Measurements from ENCODE around the gene HAX1. TPM values are rescaled to one million over a fixed set of nuclear protein-coding genes. Genes with fewer than 3 reads are reported as not detected.
"Not testable (repeated sequence)": the region's sequence is repeated elsewhere in the genome, so short reads cannot be mapped to it uniquely, and the experiment has no call there.

Gene HAX1
- total RNA-seq, 1 donor from 2014 or later: 79.1 TPM

DNA sequence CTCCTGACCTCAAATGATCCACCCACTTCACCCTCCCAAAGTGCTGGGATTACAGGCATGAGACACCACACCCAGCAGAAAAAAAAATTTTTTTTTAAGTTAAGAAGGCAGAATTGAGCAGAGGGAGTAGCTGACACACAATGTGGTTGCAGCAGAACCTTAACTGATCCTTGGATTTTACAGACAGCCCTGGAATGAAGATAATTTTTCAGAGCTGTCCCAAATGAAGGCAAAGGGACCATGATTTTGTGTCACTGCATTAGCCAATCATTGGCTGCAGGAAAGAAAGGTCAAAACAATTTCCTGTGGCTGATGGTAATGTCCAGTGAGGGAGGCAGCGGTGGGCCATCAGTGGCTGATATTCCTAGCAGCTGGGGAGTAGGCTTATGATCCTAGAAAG, 29.2 kb downstream of the HAX1 start:
- H3K9me3 Mint-ChIP-seq (ENCODE audit: unreplicated experiment): peaks cover 2% of the 10 kb centered on the region
- no peaks in the 10 kb centered on the region for H3K4me1 Mint-ChIP-seq (ENCODE audit: low read depth, unreplicated experiment)
- no peaks in the 10 kb centered on the region for H3K36me3 Mint-ChIP-seq (ENCODE audit: unreplicated experiment)
- no peaks in the 10 kb centered on the region for H3K27me3 Mint-ChIP-seq (ENCODE audit: unreplicated experiment)
- no peak for DNase-seq
- no peak overlapping the region for H3K27ac Mint-ChIP-seq (ENCODE audit: unreplicated experiment)
- no peak overlapping the region for H3K4me3 Mint-ChIP-seq (ENCODE audit: unreplicated experiment)
- TF ChIP-seq, protein P1, sequence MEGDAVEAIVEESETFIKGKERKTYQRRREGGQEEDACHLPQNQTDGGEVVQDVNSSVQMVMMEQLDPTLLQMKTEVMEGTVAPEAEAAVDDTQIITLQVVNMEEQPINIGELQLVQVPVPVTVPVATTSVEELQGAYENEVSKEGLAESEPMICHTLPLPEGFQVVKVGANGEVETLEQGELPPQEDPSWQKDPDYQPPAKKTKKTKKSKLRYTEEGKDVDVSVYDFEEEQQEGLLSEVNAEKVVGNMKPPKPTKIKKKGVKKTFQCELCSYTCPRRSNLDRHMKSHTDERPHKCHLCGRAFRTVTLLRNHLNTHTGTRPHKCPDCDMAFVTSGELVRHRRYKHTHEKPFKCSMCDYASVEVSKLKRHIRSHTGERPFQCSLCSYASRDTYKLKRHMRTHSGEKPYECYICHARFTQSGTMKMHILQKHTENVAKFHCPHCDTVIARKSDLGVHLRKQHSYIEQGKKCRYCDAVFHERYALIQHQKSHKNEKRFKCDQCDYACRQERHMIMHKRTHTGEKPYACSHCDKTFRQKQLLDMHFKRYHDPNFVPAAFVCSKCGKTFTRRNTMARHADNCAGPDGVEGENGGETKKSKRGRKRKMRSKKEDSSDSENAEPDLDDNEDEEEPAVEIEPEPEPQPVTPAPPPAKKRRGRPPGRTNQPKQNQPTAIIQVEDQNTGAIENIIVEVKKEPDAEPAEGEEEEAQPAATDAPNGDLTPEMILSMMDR (IDR thresholded peaks at IDR 0.05; ENCODE audit: partially characterized antibody, unreplicated experiment): no peak

DNA sequence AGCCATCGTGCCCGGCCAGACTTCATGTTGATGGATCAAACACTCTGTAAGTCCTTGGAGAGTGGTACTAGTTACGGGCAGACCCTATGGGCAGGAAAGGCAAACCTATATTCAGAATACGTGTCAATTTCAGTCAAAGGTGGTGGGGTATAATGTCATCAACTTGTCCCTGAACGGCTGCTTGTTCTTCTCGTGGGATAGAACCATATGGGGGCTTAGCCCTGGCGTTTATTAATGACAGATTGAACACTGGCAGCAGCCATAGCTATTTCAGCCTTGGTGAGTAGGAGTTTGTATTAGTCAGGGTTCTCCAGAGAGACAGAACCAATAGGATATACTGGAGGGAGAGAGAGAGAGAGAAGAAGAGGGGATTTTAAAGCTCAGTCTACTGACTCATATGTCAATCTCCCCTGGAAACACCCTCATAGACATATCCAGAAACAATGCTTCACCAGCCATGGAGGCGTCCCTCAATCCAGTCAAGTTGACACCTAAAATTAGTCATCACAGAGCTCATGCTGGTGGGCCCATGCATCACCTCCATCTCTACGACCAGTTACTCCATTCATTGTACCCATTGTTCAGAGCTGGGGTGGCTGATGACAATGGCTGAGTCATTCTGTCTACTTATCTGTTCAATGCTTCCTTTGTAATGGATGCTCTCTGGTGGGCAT, 32.4 kb downstream of the HAX1 start:
- no peak for DNase-seq
- peaks cover 2% of the 10 kb centered on the region for H3K9me3 Mint-ChIP-seq (ENCODE audit: unreplicated experiment)
- H3K27ac Mint-ChIP-seq (ENCODE audit: unreplicated experiment): no peak overlapping the region
- peaks cover 5% of the 10 kb centered on the region for H3K36me3 Mint-ChIP-seq (ENCODE audit: unreplicated experiment)
- H3K4me3 Mint-ChIP-seq (ENCODE audit: unreplicated experiment): no peak overlapping the region
- no peaks in the 10 kb centered on the region for H3K4me1 Mint-ChIP-seq (ENCODE audit: low read depth, unreplicated experiment)
- TF ChIP-seq, protein P1 (IDR thresholded peaks at IDR 0.05; ENCODE audit: partially characterized antibody, unreplicated experiment): no peak
- no peaks in the 10 kb centered on the region for H3K27me3 Mint-ChIP-seq (ENCODE audit: unreplicated experiment)

DNA sequence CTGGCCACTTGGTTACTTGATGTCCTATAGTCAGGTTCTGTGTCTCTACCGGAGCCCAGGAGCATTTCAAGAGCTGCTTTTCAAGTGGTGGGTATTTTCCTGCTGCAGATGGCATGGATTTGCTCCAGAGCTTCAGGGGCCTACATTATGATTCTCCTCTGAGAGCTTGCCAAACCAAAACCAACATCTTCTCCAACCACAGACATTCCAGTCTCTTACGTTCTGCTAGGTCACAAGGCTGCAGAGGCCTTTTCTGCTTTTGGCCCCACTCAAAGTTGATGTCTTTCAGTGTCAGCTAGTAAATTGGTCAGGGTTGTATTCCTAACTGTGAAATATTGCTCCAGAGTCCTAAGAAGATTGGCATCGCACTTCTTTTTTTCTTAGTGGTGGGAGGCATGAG, 33.7 kb downstream of the HAX1 start:
- no peak overlapping the region for H3K27ac Mint-ChIP-seq (ENCODE audit: unreplicated experiment)
- peaks cover 5% of the 10 kb centered on the region for H3K36me3 Mint-ChIP-seq (ENCODE audit: unreplicated experiment)
- TF ChIP-seq, protein P1 (IDR thresholded peaks at IDR 0.05; ENCODE audit: partially characterized antibody, unreplicated experiment): no peak
- no peaks in the 10 kb centered on the region for H3K27me3 Mint-ChIP-seq (ENCODE audit: unreplicated experiment)
- no peaks in the 10 kb centered on the region for H3K4me1 Mint-ChIP-seq (ENCODE audit: low read depth, unreplicated experiment)
- DNase-seq: no peak
- no peak overlapping the region for H3K4me3 Mint-ChIP-seq (ENCODE audit: unreplicated experiment)
- peaks cover 2% of the 10 kb centered on the region for H3K9me3 Mint-ChIP-seq (ENCODE audit: unreplicated experiment)

DNA sequence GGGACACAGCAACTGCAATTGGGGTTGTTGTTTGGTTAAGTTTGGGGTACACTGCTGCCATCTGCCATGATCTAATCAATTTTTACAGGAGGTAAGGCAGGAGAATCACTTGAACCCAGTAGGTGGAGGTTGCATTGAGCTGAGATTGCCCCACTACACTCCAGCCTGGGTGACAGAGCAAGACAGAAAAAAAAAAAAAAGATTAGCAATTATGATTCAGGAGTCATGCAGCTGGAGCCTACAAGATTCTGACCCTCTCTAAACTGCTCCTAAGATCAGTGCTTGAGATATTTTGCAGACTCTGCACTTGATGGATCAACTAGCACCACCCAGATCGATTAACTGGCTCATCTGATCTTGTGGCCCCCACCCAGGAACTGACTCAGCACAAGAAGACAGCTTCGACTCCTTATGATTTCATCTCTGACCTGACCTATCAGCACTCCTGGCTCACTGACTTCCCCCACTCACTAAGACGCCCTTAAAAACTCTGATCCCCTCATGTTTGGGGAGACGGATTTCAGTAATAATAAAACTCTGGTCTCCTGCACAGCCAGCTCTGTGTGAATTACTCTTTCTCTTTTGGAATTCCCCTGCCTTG, 35.3 kb downstream of the HAX1 start:
- not testable (repeated sequence) for H3K4me3 Mint-ChIP-seq (ENCODE audit: unreplicated experiment)

DNA sequence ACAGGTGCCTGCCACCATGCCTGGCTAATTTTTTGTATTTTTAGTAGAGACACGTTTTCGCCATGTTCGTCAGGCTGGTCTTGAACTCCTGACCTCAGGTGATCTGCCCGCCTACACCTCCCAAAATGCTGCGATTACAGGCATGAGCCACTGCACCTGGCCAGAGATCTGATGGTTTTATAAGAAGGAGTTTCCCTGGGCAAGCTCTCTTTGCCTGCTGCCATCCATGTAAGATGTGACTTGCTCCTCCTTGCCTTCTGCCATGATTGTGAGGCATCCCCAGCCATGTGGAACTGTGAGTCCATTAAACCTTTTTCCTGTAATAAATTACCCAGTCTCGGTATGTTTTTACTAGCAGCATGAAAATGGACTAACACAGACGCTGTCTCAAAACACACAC, 36.7 kb downstream of the HAX1 start:
- H3K4me3 Mint-ChIP-seq (ENCODE audit: unreplicated experiment); H3K27me3 Mint-ChIP-seq (ENCODE audit: unreplicated experiment); H3K9me3 Mint-ChIP-seq (ENCODE audit: unreplicated experiment); DNase-seq; H3K36me3 Mint-ChIP-seq (ENCODE audit: unreplicated experiment); H3K27ac Mint-ChIP-seq (ENCODE audit: unreplicated experiment); H3K4me1 Mint-ChIP-seq (ENCODE audit: low read depth, unreplicated experiment): not testable (repeated sequence)

More for the DNA sequence above, 35.3 kb downstream of the HAX1 start:
- not testable (repeated sequence) for H3K9me3 Mint-ChIP-seq (ENCODE audit: unreplicated experiment); H3K36me3 Mint-ChIP-seq (ENCODE audit: unreplicated experiment); H3K27ac Mint-ChIP-seq (ENCODE audit: unreplicated experiment); H3K27me3 Mint-ChIP-seq (ENCODE audit: unreplicated experiment); DNase-seq; H3K4me1 Mint-ChIP-seq (ENCODE audit: low read depth, unreplicated experiment)

DNA sequence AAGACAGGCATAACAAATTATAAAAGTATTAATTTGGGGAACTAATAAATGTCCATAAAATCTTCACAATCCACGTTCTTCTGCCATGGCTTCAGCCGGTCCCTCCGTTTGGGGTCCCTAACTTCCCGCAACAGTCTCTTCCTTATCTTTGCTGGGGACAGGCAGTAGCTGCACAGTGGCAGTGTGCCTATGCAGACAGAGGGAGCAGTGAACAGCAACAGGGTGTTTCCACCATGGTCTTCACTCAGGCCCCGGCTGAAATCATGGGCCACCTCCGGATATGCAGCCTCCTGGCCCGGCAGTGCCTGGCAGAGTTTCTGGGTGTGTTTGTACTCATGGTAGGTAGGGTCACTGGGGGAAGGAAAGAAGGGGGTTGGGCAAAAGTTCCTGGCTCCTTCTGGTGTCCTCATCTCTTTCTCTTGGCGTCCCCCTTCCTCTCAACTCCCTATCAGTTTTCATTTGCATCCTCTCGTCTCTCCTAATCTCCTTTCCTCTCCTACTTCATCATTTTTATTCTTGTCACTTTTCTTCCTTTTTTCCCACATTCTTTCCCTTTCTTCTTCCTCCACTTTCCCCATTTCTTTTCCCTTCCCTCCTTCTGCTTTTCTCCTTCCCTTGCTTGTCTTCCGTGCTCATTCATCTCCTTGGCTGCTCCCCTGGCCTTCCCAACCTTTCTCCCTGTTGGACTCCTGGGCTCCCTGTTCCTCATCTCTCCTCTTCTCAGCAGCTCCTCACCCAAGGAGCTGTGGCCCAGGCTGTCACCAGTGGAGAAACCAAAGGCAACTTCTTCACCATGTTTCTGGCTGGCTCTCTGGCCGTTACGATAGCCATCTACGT, 40.0 kb downstream of the HAX1 start:
- DNase-seq; H3K27me3 Mint-ChIP-seq (ENCODE audit: unreplicated experiment); H3K27ac Mint-ChIP-seq (ENCODE audit: unreplicated experiment); H3K36me3 Mint-ChIP-seq (ENCODE audit: unreplicated experiment); H3K4me1 Mint-ChIP-seq (ENCODE audit: low read depth, unreplicated experiment); H3K9me3 Mint-ChIP-seq (ENCODE audit: unreplicated experiment); H3K4me3 Mint-ChIP-seq (ENCODE audit: unreplicated experiment): not testable (repeated sequence)
